Measurements from ENCODE around the gene ZNF148.

DNA sequence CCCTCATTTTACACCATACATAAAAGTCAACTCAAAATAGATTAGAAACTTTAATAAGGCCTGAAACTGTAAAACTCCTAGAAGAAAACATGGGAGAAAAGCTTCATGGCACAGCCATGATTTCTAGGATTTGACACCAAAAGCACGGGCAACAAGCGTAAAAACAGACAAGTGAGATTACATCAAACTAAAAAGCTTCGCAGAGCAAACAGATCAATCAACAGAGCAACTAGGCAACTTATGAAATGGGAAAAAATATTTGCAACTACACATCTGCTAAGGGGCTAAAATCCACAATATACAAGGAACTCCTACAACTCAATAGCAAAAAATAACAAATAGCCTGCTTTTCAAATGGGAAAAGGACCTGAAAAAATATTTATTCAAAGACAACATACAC, 26.1 kb downstream of the ZNF148 start:
- TF ChIP-seq, protein P1, sequence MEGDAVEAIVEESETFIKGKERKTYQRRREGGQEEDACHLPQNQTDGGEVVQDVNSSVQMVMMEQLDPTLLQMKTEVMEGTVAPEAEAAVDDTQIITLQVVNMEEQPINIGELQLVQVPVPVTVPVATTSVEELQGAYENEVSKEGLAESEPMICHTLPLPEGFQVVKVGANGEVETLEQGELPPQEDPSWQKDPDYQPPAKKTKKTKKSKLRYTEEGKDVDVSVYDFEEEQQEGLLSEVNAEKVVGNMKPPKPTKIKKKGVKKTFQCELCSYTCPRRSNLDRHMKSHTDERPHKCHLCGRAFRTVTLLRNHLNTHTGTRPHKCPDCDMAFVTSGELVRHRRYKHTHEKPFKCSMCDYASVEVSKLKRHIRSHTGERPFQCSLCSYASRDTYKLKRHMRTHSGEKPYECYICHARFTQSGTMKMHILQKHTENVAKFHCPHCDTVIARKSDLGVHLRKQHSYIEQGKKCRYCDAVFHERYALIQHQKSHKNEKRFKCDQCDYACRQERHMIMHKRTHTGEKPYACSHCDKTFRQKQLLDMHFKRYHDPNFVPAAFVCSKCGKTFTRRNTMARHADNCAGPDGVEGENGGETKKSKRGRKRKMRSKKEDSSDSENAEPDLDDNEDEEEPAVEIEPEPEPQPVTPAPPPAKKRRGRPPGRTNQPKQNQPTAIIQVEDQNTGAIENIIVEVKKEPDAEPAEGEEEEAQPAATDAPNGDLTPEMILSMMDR (IDR thresholded peaks at IDR 0.05; ENCODE audit: low read depth, low read length, poor library complexity, severe bottlenecking), result no peak
- TF ChIP-seq EZH2phosphoT487 (IDR thresholded peaks at IDR 0.05; ENCODE audit: borderline replicate concordance, low read length), result no peak

Measured in DOHH2 (cell line).